ENCODE measurements around the gene PCCA. TPM values are rescaled to one million over a fixed set of nuclear protein-coding genes. Genes with fewer than 3 reads are reported as not detected.

Gene PCCA
- 10 to 100 TPM; 43.4 to 62.4 (median 46.5) TPM for total RNA-seq
- 10 to 100 TPM; 23.5 to 37.1 TPM for polyA plus RNA-seq
- long read RNA-seq, donor 1, transcript PCCA-202 (24 exons, 2,494 nt), result major isoform, 81 of 136 reads
- long read RNA-seq, donor 1, transcript PCCA-201 (23 exons, 2,418 nt), result minor isoform, 9 of 136 reads
- long read RNA-seq, donor 1, partial matches to known transcripts, result 10 of 136 reads
- long read RNA-seq, donor 1, other reads (novel, unspliced or antisense), result 34 of 136 reads
- long read RNA-seq, donor 2, partial matches to known transcripts, result 0 of 1 reads
- long read RNA-seq, donor 2, other reads (novel, unspliced or antisense), result 0 of 1 reads
- long read RNA-seq, donor 3, transcript PCCA-202 (24 exons, 2,494 nt), result major isoform, 20 of 29 reads
- long read RNA-seq, donor 3, partial matches to known transcripts, result 0 of 29 reads
- long read RNA-seq, donor 3, other reads (novel, unspliced or antisense), result 6 of 29 reads

GRCh38 chr13:100088644-100089464, at the start of gene PCCA:
Gene PCCA (plus strand): TSS chr13:100089093. CDS start chr13:100089121, 28 bp downstream.
- intact Hi-C loops (cut with DNase I), result loop anchor here in 1 of 4 donors (5.0 kb wide), 1 partner anchor 1512 kb away; the partner anchor contains the start of gene STK24

GRCh38 chr13:100039740-100040139, 49.2 kb upstream of the PCCA start:
- no peak overlapping the region for H3K27ac ChIP-seq
- H3K9me3 ChIP-seq, result no peaks in the 10 kb centered on the region
- H3K36me3 ChIP-seq, result no peaks in the 10 kb centered on the region
- 65 to 67% (median 65%) methylated on average over 4 of the region's 4 CpGs for WGBS, 3 donors
- intact Hi-C loops (cut with DNase I), result no loop called here
- no peak for TF ChIP-seq POLR2A (IDR thresholded peaks at IDR 0.05)
- TF ChIP-seq, protein P1, sequence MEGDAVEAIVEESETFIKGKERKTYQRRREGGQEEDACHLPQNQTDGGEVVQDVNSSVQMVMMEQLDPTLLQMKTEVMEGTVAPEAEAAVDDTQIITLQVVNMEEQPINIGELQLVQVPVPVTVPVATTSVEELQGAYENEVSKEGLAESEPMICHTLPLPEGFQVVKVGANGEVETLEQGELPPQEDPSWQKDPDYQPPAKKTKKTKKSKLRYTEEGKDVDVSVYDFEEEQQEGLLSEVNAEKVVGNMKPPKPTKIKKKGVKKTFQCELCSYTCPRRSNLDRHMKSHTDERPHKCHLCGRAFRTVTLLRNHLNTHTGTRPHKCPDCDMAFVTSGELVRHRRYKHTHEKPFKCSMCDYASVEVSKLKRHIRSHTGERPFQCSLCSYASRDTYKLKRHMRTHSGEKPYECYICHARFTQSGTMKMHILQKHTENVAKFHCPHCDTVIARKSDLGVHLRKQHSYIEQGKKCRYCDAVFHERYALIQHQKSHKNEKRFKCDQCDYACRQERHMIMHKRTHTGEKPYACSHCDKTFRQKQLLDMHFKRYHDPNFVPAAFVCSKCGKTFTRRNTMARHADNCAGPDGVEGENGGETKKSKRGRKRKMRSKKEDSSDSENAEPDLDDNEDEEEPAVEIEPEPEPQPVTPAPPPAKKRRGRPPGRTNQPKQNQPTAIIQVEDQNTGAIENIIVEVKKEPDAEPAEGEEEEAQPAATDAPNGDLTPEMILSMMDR (IDR thresholded peaks at IDR 0.05), result no peak
- DNase-seq, result no peak
- H3K27me3 ChIP-seq, result no peaks in the 10 kb centered on the region
- no peak overlapping the region for H3K4me3 ChIP-seq
- no peaks in the 10 kb centered on the region for H3K4me1 ChIP-seq (ENCODE audit: insufficient read depth)

More at GRCh38 chr13:100088644-100089464, at the start of gene PCCA:
- no peaks in the 10 kb centered on the region for H3K27me3 ChIP-seq
- H3K36me3 ChIP-seq, result no peaks in the 10 kb centered on the region
- H3K27ac ChIP-seq, result peak within 1 kb of the TSS in 1 of 2 donors; percentile 74
- DNase-seq, result peak; percentile 94 to 96 (median 95)
- H3K4me1 ChIP-seq (ENCODE audit: insufficient read depth), result peaks cover 5% of the 10 kb centered on the region
- no peaks in the 10 kb centered on the region for H3K9me3 ChIP-seq
- peak within 1 kb of the TSS; percentile 75 for H3K4me3 ChIP-seq
- 0 to 1% (median 0%) methylated on average over 62 to 77 of the region's 77 CpGs for WGBS, 3 donors
- TF ChIP-seq, protein P1 (IDR thresholded peaks at IDR 0.05), result peak in 1 of 3 donors; percentile 23
- no peak for TF ChIP-seq EP300 (IDR thresholded peaks at IDR 0.05)
- peak; percentile 64 for TF ChIP-seq POLR2A (IDR thresholded peaks at IDR 0.05)

DNA sequence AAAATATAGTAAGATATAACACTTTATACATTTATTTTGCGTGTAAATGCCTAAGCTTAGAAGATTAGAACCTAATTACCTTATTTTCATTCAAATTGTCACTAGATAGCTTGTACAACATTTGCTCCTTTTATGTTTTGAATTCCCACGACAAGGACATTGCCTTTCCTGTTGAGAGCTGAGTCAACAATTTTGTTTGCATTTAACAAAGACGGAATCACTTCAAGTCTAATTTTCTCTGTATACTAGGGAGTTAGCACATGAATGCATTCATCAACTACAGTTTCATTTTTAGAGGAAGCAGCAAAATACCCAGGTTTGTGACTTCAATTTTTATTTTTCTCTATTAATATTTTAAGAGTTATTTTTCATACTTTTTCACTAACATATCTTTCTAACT, 48.7 kb upstream of the PCCA start:
- no peak for DNase-seq
- no peak overlapping the region for H3K4me3 ChIP-seq
- no peaks in the 10 kb centered on the region for H3K9me3 ChIP-seq
- intact Hi-C loops (cut with DNase I), result no loop called here
- WGBS, 3 donors, result 16 to 32% (median 17%) methylated on average over 3 of the region's 3 CpGs
- no peaks in the 10 kb centered on the region for H3K27me3 ChIP-seq
- no peaks in the 10 kb centered on the region for H3K36me3 ChIP-seq
- TF ChIP-seq EP300 (IDR thresholded peaks at IDR 0.05), result no peak
- no peak for TF ChIP-seq POLR2A (IDR thresholded peaks at IDR 0.05)
- TF ChIP-seq, protein P1 (IDR thresholded peaks at IDR 0.05), result no peak
- no peak overlapping the region for H3K27ac ChIP-seq
- no peaks in the 10 kb centered on the region for H3K4me1 ChIP-seq (ENCODE audit: insufficient read depth)

GRCh38 chr13:100044936-100045335, 44.0 kb upstream of the PCCA start:
- H3K4me1 ChIP-seq (ENCODE audit: insufficient read depth), result no peaks in the 10 kb centered on the region
- WGBS, 3 donors, result 92 to 98% (median 94%) methylated on average over 3 of the region's 3 CpGs
- H3K9me3 ChIP-seq, result no peaks in the 10 kb centered on the region
- H3K4me3 ChIP-seq, result no peak overlapping the region
- intact Hi-C loops (cut with DNase I), result no loop called here
- no peak overlapping the region for H3K27ac ChIP-seq
- H3K27me3 ChIP-seq, result no peaks in the 10 kb centered on the region
- TF ChIP-seq POLR2A (IDR thresholded peaks at IDR 0.05), result no peak
- TF ChIP-seq, protein P1 (IDR thresholded peaks at IDR 0.05), result no peak
- TF ChIP-seq EP300 (IDR thresholded peaks at IDR 0.05), result no peak
- H3K36me3 ChIP-seq, result no peaks in the 10 kb centered on the region
- DNase-seq, result no peak
